H1 (cell line): ENCODE measurements around the gene MAP1B. TPM values are rescaled to one million over a fixed set of nuclear protein-coding genes. Genes with fewer than 3 reads are reported as not detected.

ENCODE experiments used
- CTCF ChIA-PET: fragments of 300-600 bp; sonication (Branson Sonifier 250); formaldehyde crosslinking; loops from one replicate; lab custom pipeline; 2021; ENCODE audit not compliant: partially characterized antibody; lab: Charles Lee
- POLR2A ChIA-PET: fragments of 300-600 bp; sonication (Branson Sonifier 250); formaldehyde crosslinking; loops from one replicate; lab custom pipeline; 2021; ENCODE audit warnings: inconsistent platforms; ENCODE audit not compliant: partially characterized antibody; lab: Charles Lee
- DNase-seq, 2 experiments: peaks; one replicate each; pipeline versions ENCODE4 v3.0.0 to v3.0.0-alpha.2; 2010 to 2022; ENCODE audit warnings: low spot score in 2 of 2, low read depth in 1 of 2, mixed read lengths in 1 of 2
- FAIRE-seq: peaks from 2 replicates; lab custom pipeline; 2011; peaks lifted over from hg19 to GRCh38; lab: Jason Lieb, UNC
- H2AFZ ChIP-seq: 2 replicates; pipeline ENCODE4 v1.8.1; 2012; ENCODE audit warnings: low read length, inconsistent platforms
- H2AK5ac ChIP-seq: 2 replicates; pipeline ENCODE4 v1.6.1; 2013; ENCODE audit warnings: low read depth, low read length
- H2BK120ac ChIP-seq: replicated peaks from 2 replicates; pipeline ENCODE3; 2013; ENCODE audit warnings: low read depth, low read length, inconsistent platforms
- H2BK12ac ChIP-seq: 2 replicates; pipeline ENCODE4 v1.6.1; 2013; ENCODE audit warnings: low read depth, low read length
- H2BK15ac ChIP-seq: 2 replicates; pipeline ENCODE4 v1.6.1; 2013; ENCODE audit warnings: low read length
- H2BK20ac ChIP-seq: 2 replicates; pipeline ENCODE4 v1.6.1; 2013; ENCODE audit warnings: low read length
- H2BK5ac ChIP-seq: 2 replicates; pipeline ENCODE4 v1.6.1; 2013; ENCODE audit warnings: low read depth, low read length
- H3K14ac ChIP-seq: 2 replicates; pipeline ENCODE4 v1.6.1; 2013; ENCODE audit warnings: inconsistent platforms; ENCODE audit not compliant: insufficient read length
- H3K18ac ChIP-seq: 2 replicates; pipeline ENCODE4 v1.6.1; 2013; ENCODE audit warnings: low read length; ENCODE audit errors: extremely low read depth
- H3K23ac ChIP-seq: 2 replicates; pipeline ENCODE4 v1.6.1; 2013; ENCODE audit warnings: inconsistent platforms; ENCODE audit not compliant: insufficient read length
- H3K23me2 ChIP-seq: 2 replicates; pipeline ENCODE4 v1.6.1; 2013; ENCODE audit warnings: low read depth, low read length
- H3K27ac ChIP-seq: 2 replicates; pipeline ENCODE4 v1.6.1; 2011; ENCODE audit warnings: low read depth, low read length, inconsistent platforms
- H3K27me3 ChIP-seq, 4 experiments: replicated peaks in 1 of 4; 1 replicate in 1 of 4; 2 replicates in 3 of 4; pipeline versions ENCODE4 v1.6.1 to v1.8.1; 2011 to 2013; ENCODE audit warnings: low read length in 3 of 4, mild to moderate bottlenecking in 3 of 4, inconsistent platforms in 2 of 4, mixed read lengths in 2 of 4, moderate library complexity in 1 of 4; ENCODE audit not compliant: control insufficient read depth in 3 of 4, insufficient read depth in 3 of 4; ENCODE audit errors: extremely low read depth in 1 of 4
- H3K36me3 ChIP-seq, 4 experiments: 2 replicates each; pipeline versions ENCODE4 v1.6.1 to v1.8.1; 2011 to 2013; ENCODE audit warnings: mild to moderate bottlenecking in 4 of 4, low read length in 3 of 4, moderate library complexity in 2 of 4, control low read depth in 1 of 4, inconsistent platforms in 1 of 4; ENCODE audit not compliant: insufficient read depth in 4 of 4, control insufficient read depth in 2 of 4
- H3K4ac ChIP-seq: replicated peaks from 2 replicates; pipeline ENCODE3; 2013; ENCODE audit warnings: low read length, low read depth, mixed read lengths, inconsistent platforms; ENCODE audit not compliant: insufficient read length
- H3K4me1 ChIP-seq, 4 experiments: replicated peaks in 1 of 4; 1 replicate in 1 of 4; 2 replicates in 3 of 4; pipeline versions ENCODE4 v1.6.1 to v1.8.1; 2011 to 2013; ENCODE audit warnings: low read length in 3 of 4, inconsistent platforms in 2 of 4, mixed read lengths in 1 of 4; ENCODE audit not compliant: insufficient read depth in 4 of 4, control insufficient read depth in 3 of 4
- H3K4me2 ChIP-seq, 2 experiments: 2 replicates each; pipeline versions ENCODE4 v1.6.1 to v1.8.1; 2011 to 2013; ENCODE audit warnings: low read depth in 2 of 2, low read length in 2 of 2, control low read depth in 1 of 2, inconsistent platforms in 1 of 2, mild to moderate bottlenecking in 1 of 2; ENCODE audit not compliant: insufficient read depth in 1 of 2
- H3K4me3 ChIP-seq, 4 experiments: fragments of 200-600, 300-600 bp in 1 of 4; sonication (generic), shearing (Covaris generic), sonication (Bioruptor Twin) in 1 of 4; 2 replicates each; pipeline versions ENCODE4 v1.5.1 to v1.8.1; 2011 to 2016; ENCODE audit warnings: low read length in 4 of 4, low read depth in 3 of 4, control low read depth in 2 of 4, inconsistent platforms in 2 of 4, mild to moderate bottlenecking in 2 of 4, mixed read lengths in 1 of 4, moderate library complexity in 1 of 4; ENCODE audit not compliant: insufficient read depth in 2 of 4; ENCODE audit errors: extremely low read depth in 1 of 4
- H3K56ac ChIP-seq: replicated peaks from 2 replicates; pipeline ENCODE3; 2013; ENCODE audit warnings: low read depth, mild to moderate bottlenecking, mixed read lengths, low read length, inconsistent platforms; ENCODE audit not compliant: insufficient read length
- H3K79me1 ChIP-seq: 2 replicates; pipeline ENCODE4 v1.6.1; 2013; ENCODE audit warnings: low read depth, low read length, control low read depth
- H3K79me2 ChIP-seq, 2 experiments: 2 replicates each; pipeline versions ENCODE4 v1.6.1 to v1.8.1; 2012 to 2013; ENCODE audit warnings: low read length in 2 of 2, mild to moderate bottlenecking in 2 of 2, inconsistent platforms in 1 of 2; ENCODE audit not compliant: insufficient read depth in 2 of 2, control insufficient read depth in 1 of 2
- H3K9ac ChIP-seq, 4 experiments: replicated peaks in 1 of 4; 1 replicate in 1 of 4; 2 replicates in 3 of 4; pipeline versions ENCODE4 v1.6.1 to v1.8.1; 2011 to 2013; ENCODE audit warnings: low read depth in 3 of 4, low read length in 3 of 4, control low read depth in 2 of 4, mild to moderate bottlenecking in 2 of 4, moderate library complexity in 2 of 4, inconsistent platforms in 1 of 4; ENCODE audit errors: extremely low read depth in 1 of 4
- H3K9me3 ChIP-seq, 2 experiments: 2 replicates each; pipeline versions ENCODE4 v1.6.1 to v1.8.1; 2012 to 2013; ENCODE audit warnings: mild to moderate bottlenecking in 2 of 2, moderate library complexity in 2 of 2, control low read depth in 1 of 2, inconsistent platforms in 1 of 2, low read depth in 1 of 2, low read length in 1 of 2, mixed read lengths in 1 of 2; ENCODE audit not compliant: insufficient read depth in 2 of 2
- H4K20me1 ChIP-seq, 2 experiments: replicated peaks in 1 of 2; 2 replicates each; pipeline versions ENCODE3 to v1.8.1; 2011 to 2013; ENCODE audit warnings: inconsistent platforms in 2 of 2, low read length in 2 of 2, mild to moderate bottlenecking in 1 of 2; ENCODE audit not compliant: insufficient read depth in 2 of 2, control insufficient read depth in 1 of 2
- H4K5ac ChIP-seq: 2 replicates; pipeline ENCODE4 v1.6.1; 2013; ENCODE audit warnings: low read length, low read depth, mixed read lengths, inconsistent platforms; ENCODE audit not compliant: insufficient read length
- H4K8ac ChIP-seq: 2 replicates; pipeline ENCODE4 v1.8.0; 2013; ENCODE audit warnings: mild to moderate bottlenecking, moderate library complexity, low read length, inconsistent platforms; ENCODE audit not compliant: insufficient read depth; ENCODE audit errors: extremely low read depth
- H4K91ac ChIP-seq: replicated peaks from 2 replicates; pipeline ENCODE3; 2013; ENCODE audit warnings: low read length, mixed read lengths, inconsistent platforms; ENCODE audit not compliant: insufficient read length
- ATF3 ChIP-seq: IDR thresholded peaks from 2 replicates; pipeline ENCODE4 v1.6.1; 2011; ENCODE audit warnings: low read depth, mild to moderate bottlenecking, low read length; ENCODE audit not compliant: insufficient read depth
- BRCA1 ChIP-seq: IDR thresholded peaks from 2 replicates; pipeline ENCODE4 v1.6.1; 2012; ENCODE audit warnings: low read depth, low read length, improper control_type of control experiment
- CHD1 ChIP-seq: IDR thresholded peaks from 2 replicates; pipeline ENCODE4 v1.6.1; 2012; ENCODE audit warnings: low read depth, low read length, improper control_type of control experiment
- E2F6 ChIP-seq: IDR thresholded peaks from 2 replicates; pipeline ENCODE4 v1.6.1; 2012; ENCODE audit warnings: inconsistent platforms
- POLR2AphosphoS5 ChIP-seq: IDR thresholded peaks from 2 replicates; pipeline ENCODE4 v1.6.1; 2011; ENCODE audit warnings: low read depth, low read length
- SIRT6 ChIP-seq: IDR thresholded peaks from one replicate; pipeline ENCODE4 v1.7.1; 2012; ENCODE audit warnings: low read length, inconsistent platforms
- SP2 ChIP-seq: IDR thresholded peaks from 2 replicates; pipeline ENCODE4 v1.6.1; 2012; ENCODE audit warnings: mild to moderate bottlenecking, low read length, inconsistent platforms
- WGBS, 2 experiments: shearing (Covaris generic) in 1 of 2; methylation state at CpG; one replicate each; pipeline versions ENCODE4 v1.1.6 to v1.1.7; 2013 to 2015; ENCODE audit warnings: low lambda C conversion rate in 2 of 2, mixed read lengths in 2 of 2, inconsistent platforms in 1 of 2, low coverage in 1 of 2, missing lambda C conversion rate in 1 of 2; ENCODE audit not compliant: insufficient replicate concordance in 2 of 2, insufficient coverage in 1 of 2, insufficient read length in 1 of 2; ENCODE audit errors: extremely low coverage in 1 of 2, missing lambda C conversion rate in 1 of 2; 5-methylcytosine and 5-hydroxymethylcytosine counted together
- polyA plus RNA-seq, 7 experiments: library from polyadenylated mRNA; depleted of rRNA in 3 of 7; stranded (reverse) in 5 of 7; unstranded in 2 of 7; fragments of >200 nt in 5 of 7; fragments of 200-250 nt in 2 of 7; gene quantifications; 1 replicate in 5 of 7; 2 replicates in 1 of 7; 4 replicates in 1 of 7; pipeline versions ENCODE4 v1.2.1 to v1.2.3, GENCODE V29; 2011 to 2013; ENCODE audit warnings: missing spikeins in 2 of 7, mixed read lengths in 2 of 7
- total RNA-seq: library from RNA; stranded (reverse); fragmentation: NEBNext Ultra II Directional; extraction: Animal tissue kit (Norgen Biotek cat#: 25700); gene quantifications from 2 replicates; pipeline ENCODE4 v1.2.1, GENCODE V29; 2021
- TF ChIP-seq, protein P1 (sequence below): IDR thresholded peaks from 2 replicates; pipeline ENCODE4 v1.6.1; 2012; ENCODE audit warnings: inconsistent platforms

Gene MAP1B
- total and polyA plus RNA-seq, 2 of the 8 experiments (the other 6 are each of a cell fraction or from before 2014, with no cell fraction given), result 24.5 to 120 TPM

- no peaks in the 10 kb centered on the region for H3K9me3 ChIP-seq
- FAIRE-seq, result no peak
- no peaks in the 10 kb centered on the region for H3K23me2 ChIP-seq
- H3K79me1 ChIP-seq, result no peaks in the 10 kb centered on the region; the same call in 1 of the 2 replicates
- WGBS, 2 experiments, result 92% methylated on average over 10 of the region's 10 CpGs; no CpG with 5 or more reads in 1 of the 2 experiments
- peaks cover 6 to 47% (median 22%) of the 10 kb centered on the region in 4 experiments for H3K36me3 ChIP-seq
- no peak overlapping the region for H3K56ac ChIP-seq
- H4K8ac ChIP-seq, result no peak overlapping the region
- no peak overlapping the region for H3K27ac ChIP-seq
- H3K4me3 ChIP-seq, result no peak overlapping the region
- H3K23ac ChIP-seq, result no peak overlapping the region
- H3K4me1 ChIP-seq, result peaks cover 2 to 10% (median 6%) of the 10 kb centered on the region in 4 experiments; a peak in 6 of 7 replicates
- no peak overlapping the region for H2AK5ac ChIP-seq
- H2BK5ac ChIP-seq, result no peak overlapping the region
- H2BK15ac ChIP-seq, result no peak overlapping the region
- POLR2A ChIA-PET, result no interaction called here
- H2BK120ac ChIP-seq, result no peak overlapping the region
- no peak overlapping the region for H4K91ac ChIP-seq
- no peak for DNase-seq
- no peak overlapping the region for H3K14ac ChIP-seq
- H2BK20ac ChIP-seq, result no peak overlapping the region
- no peak overlapping the region for H4K5ac ChIP-seq
- no peaks in the 10 kb centered on the region for H3K27me3 ChIP-seq
- H4K20me1 ChIP-seq, result peaks cover 1 to 3% of the 10 kb centered on the region in 2 experiments
- TF ChIP-seq SP2 (no peak), BRCA1 (no peak), POLR2AphosphoS5 (no peak), SIRT6 (no peak), ATF3 (no peak), E2F6 (no peak), CHD1 (no peak)
- TF ChIP-seq, protein P1, sequence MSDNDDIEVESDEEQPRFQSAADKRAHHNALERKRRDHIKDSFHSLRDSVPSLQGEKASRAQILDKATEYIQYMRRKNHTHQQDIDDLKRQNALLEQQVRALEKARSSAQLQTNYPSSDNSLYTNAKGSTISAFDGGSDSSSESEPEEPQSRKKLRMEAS, result no peak
- no peak overlapping the region for H3K9ac ChIP-seq
- no peak overlapping the region for H2BK12ac ChIP-seq
- CTCF ChIA-PET, result interaction anchor here (2.9 kb wide), 1 partner anchor 60 kb away, joined by 8 read pairs; no protein-coding TSS in a partner anchor
- no peak overlapping the region for H2AFZ ChIP-seq
- H3K4ac ChIP-seq, result no peak overlapping the region
- no peak overlapping the region for H3K4me2 ChIP-seq
- no peaks in the 10 kb centered on the region for H3K79me2 ChIP-seq
- no peak overlapping the region for H3K18ac ChIP-seq
Observed at GRCh38 chr5:72185496-72186329, 78.4 kb downstream of the MAP1B start.
